GM10266 (cell line): Measurements from ENCODE around the gene THADA.

Source experiments
- DNase-seq: peaks from one replicate; pipeline ENCODE4 v3.0.0; 2012; ENCODE audit errors: extremely low spot score
- CTCF ChIP-seq: IDR thresholded peaks from 2 replicates; pipeline ENCODE4 v1.5.1; 2012; ENCODE audit warnings: mild to moderate bottlenecking, low read depth; ENCODE audit not compliant: control insufficient read depth, insufficient read depth; ENCODE audit errors: missing control alignments

The THADA gene

DNA sequence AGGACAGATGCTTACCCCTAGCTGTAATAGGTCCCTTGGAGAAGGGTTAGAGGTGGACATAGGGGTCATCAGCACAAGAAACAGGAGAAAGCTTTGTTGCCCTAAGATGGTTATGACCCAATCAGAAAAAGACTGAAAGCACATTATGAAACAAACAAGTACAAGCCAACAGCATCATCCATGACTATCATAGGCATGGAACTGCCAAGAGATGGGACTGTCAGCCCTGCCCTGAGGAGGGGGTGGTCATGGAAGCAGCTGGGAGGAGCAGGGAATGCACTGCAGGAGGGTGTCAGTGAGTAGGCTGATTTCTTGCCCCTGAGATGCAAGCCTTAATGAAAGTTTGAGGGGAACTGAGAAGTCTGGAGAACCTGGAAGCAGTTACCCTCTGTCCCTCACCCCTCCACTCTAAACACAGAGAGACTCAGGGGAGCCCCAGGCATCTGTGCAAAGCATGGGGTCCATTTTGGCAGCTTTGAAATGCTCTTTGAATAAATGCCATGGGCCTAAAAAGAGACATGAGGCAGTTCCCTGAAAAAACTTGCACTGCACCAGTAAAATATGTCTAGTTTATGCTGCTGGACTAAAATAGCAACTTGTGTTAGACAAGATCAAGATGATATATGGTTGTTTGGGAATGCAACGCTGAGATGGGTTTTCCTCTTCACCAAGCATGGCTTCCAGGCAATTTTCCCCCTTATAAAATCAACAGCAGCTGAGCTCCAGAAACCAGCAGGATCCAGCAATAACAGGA lies 246.8 kb downstream of the THADA start:
- DNase-seq, result no peak
- no peak for TF ChIP-seq CTCF

GRCh38 chr2:43347746-43348145 lies 248.1 kb downstream of the THADA start:
- no peak for DNase-seq
- TF ChIP-seq CTCF, result no peak

DNA sequence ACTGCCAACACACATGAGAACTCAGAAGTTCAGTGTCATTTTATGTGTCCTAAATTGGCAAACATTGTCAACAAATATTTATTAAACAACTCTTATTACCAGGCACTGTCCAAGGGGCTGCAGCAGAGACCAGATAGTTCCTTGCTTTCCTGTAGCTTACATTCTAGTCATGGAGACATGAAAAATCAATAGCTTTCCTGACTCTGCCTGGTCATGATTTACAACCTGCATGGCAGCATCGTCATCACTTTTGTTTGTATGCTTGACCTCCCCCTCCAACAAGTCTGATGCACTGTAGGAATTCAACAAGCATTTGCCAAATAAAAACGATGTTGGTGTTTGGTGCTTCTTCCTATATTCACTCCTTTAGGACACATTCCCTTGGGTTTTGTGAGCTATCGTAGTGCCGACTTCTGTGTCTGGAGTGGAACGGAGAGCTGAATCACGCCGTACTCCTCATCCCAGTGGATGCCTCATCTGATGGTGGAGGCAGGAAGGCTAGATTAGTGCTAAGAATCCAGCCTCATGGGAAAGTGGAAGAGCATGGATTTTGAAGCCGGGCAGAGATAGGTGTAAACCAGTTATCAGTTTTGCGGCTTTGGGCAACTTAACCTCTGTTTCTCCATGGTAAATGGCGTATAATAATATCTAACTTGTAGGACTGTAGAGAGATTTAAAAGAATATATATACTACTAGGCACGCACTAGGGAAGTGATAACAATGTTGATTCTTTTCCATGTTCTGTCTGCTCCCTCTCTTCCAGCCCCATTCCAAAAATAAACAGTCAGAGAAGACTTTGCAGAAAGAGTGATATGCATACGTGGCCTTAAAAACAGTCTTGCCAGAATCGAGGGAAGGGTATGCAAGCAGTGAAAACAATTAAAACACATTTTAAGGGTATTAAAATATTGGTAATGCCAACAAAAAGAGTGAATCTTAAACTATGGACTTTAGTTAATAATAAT lies 249.0 kb downstream of the THADA start:
- TF ChIP-seq CTCF, result no peak
- no peak for DNase-seq

DNA sequence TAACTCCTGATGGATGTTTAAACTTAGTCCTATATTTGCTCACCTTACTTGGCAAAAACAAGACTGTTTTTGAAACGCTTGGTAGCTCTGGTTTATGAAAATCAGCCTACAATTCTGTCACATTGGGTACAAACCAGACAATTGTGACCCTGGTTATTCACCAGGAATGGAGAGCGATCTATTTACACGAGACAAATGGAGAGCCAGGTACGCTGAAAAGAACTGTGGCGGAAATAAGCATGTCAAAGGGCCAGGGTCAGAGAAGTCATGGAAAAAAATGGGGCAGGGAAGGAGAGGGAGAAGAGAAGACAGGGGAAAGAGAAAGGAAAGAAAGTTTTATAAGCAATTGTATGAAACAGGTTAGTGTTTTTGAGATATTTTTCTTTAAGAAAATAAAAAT lies 250.0 kb downstream of the THADA start:
- DNase-seq, result no peak
- TF ChIP-seq CTCF, result no peak

DNA sequence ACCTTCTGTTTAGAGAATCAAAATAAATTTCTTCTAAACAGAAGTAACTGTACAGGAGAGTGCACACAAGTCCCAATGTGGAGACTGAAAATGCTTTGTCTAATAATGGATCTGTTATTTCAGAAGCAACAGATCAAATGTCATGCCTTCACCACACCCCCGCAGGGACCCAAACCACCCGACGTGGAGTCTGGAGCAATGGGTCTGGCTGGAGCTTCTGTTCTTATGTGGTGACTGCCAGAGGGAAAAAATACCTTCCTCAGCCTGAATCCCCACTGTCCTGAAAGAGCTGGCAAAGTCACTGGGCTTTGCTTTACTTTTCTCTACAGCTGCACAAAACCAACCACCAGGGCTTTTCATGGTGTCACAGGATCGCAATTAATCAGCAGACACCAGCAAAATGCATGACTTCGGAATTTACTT lies 250.4 kb downstream of the THADA start:
- TF ChIP-seq CTCF, result no peak
- DNase-seq, result no peak

- TF ChIP-seq CTCF, result no peak
- DNase-seq, result no peak
Measured at GRCh38 chr2:43344868-43345373, 250.9 kb downstream of the THADA start.

DNA sequence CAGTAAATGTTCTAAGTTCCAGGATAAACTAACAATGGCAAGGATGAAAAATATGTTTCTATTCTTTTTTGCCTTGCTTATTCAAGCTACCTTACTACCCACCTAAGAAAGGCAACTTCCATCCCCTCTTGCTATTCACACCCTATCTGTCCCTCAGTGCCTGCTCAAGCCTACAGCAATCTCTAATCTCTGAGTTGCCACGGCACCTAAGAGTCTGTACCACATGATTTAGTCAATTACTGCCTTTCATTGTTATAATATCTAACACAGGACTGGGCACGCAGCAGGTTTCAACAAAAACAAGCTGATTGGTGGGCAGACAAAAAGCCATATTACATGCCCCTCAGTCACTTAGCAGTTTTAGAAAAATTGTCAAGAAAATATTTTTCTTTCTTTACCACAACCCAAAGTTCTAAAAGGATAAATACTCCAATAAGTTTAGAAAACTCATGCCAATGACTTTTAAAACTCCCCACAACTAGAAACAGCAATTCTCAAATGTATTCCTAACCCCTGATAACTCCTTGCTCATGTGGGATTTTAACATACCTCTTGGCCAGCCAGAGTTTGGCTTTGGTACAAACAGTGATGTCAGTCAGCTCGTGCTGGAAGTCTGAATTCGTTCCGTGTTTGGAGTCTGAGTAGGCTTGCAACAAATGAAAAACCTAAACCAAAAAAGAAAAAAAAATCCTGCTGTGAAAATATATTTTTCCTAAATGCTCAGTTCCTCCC lies 252.1 kb downstream of the THADA start:
- no peak for DNase-seq
- no peak for TF ChIP-seq CTCF
